Skeletal muscle tissue (tissue), 4 donors: ENCODE data around the gene CMKLR1. TPM values are rescaled to one million over a fixed set of nuclear protein-coding genes. Genes with fewer than 3 reads are reported as not detected.

ENCODE experiments used
- H3K27ac ChIP-seq: one replicate; pipeline ENCODE4 v1.7.0; 2013; ENCODE audit warnings: mild to moderate bottlenecking, low read depth, low read length, inconsistent platforms
- H3K27me3 ChIP-seq, 3 donors: one replicate each; pipeline ENCODE4 v1.7.0; 2013; ENCODE audit warnings: low read length in 3 of 3; ENCODE audit not compliant: control insufficient read depth in 3 of 3, insufficient read depth in 3 of 3
- H3K36me3 ChIP-seq, 3 donors: one replicate each; pipeline ENCODE4 v1.7.0; 2013; ENCODE audit warnings: low read length in 3 of 3; ENCODE audit not compliant: control insufficient read depth in 3 of 3, insufficient read depth in 3 of 3
- H3K4me1 ChIP-seq, 3 donors: one replicate each; pipeline ENCODE4 v1.7.0; 2013; ENCODE audit warnings: low read length in 3 of 3, mild to moderate bottlenecking in 3 of 3; ENCODE audit not compliant: control insufficient read depth in 3 of 3, insufficient read depth in 3 of 3
- H3K4me3 ChIP-seq, 3 donors: one replicate each; pipeline ENCODE4 v1.7.0; 2013; ENCODE audit warnings: low read length in 3 of 3
- H3K9ac ChIP-seq, 3 donors: one replicate each; pipeline ENCODE4 v1.7.0; 2013; ENCODE audit warnings: low read length in 3 of 3, mild to moderate bottlenecking in 3 of 3, moderate library complexity in 2 of 3, low read depth in 1 of 3
- H3K9me3 ChIP-seq, 3 donors: one replicate each; pipeline ENCODE4 v1.7.0; 2013; ENCODE audit warnings: low read length in 3 of 3; ENCODE audit not compliant: control insufficient read depth in 3 of 3
- total RNA-seq: library from RNA; depleted of rRNA; stranded (reverse); fragments of >200 nt; gene quantifications from one replicate; pipeline ENCODE4 v1.2.3, GENCODE V29; 2014
- donor health status: Osteomylitis.

CMKLR1 gene
- total RNA-seq, 1 donor from 2014 or later: 5.7 TPM

- Histone ChIP-seq H3K9me3 (no peaks in the 10 kb centered on the region), H3K27me3 (peaks cover 0 to 4% (median 0%) of the 10 kb centered on the region in 3 donors), H3K27ac (no peak overlapping the region), H3K4me3 (no peak overlapping the region), H3K36me3 (no peaks in the 10 kb centered on the region), H3K4me1 (no peaks in the 10 kb centered on the region), H3K9ac (no peak overlapping the region)
Measured at GRCh38 chr12:108350511-108350910, 11.4 kb upstream of the CMKLR1 start.

GRCh38 chr12:108349278-108349688 lies 10.2 kb upstream of the CMKLR1 start:
- H3K4me3 ChIP-seq: no peak overlapping the region
- no peaks in the 10 kb centered on the region for H3K9me3 ChIP-seq
- H3K27me3 ChIP-seq: peaks cover 0 to 4% (median 0%) of the 10 kb centered on the region in 3 donors
- H3K27ac ChIP-seq: no peak overlapping the region
- H3K4me1 ChIP-seq: no peaks in the 10 kb centered on the region
- H3K9ac ChIP-seq: no peak overlapping the region
- H3K36me3 ChIP-seq: no peaks in the 10 kb centered on the region

- H3K9ac ChIP-seq: no peak overlapping the region
- H3K9me3 ChIP-seq: no peaks in the 10 kb centered on the region
Measured at GRCh38 chr12:108348842-108349241, 9.7 kb upstream of the CMKLR1 start.

GRCh38 chr12:108346727-108347710 lies 7.9 kb upstream of the CMKLR1 start:
- no peaks in the 10 kb centered on the region for H3K36me3 ChIP-seq
- no peak overlapping the region for H3K27ac ChIP-seq
- no peak overlapping the region for H3K4me3 ChIP-seq
- H3K4me1 ChIP-seq: peaks cover 0 to 3% (median 2%) of the 10 kb centered on the region in 3 donors
- no peak overlapping the region for H3K9ac ChIP-seq
- H3K9me3 ChIP-seq: no peaks in the 10 kb centered on the region
- H3K27me3 ChIP-seq: peaks cover 0 to 4% (median 4%) of the 10 kb centered on the region in 3 donors

More at GRCh38 chr12:108348842-108349241, 9.7 kb upstream of the CMKLR1 start:
- Histone ChIP-seq H3K27me3 (peaks cover 0 to 4% (median 0%) of the 10 kb centered on the region in 3 donors), H3K36me3 (no peaks in the 10 kb centered on the region), H3K27ac (no peak overlapping the region), H3K4me1 (no peaks in the 10 kb centered on the region), H3K4me3 (no peak overlapping the region)

GRCh38 chr12:108345716-108346633 lies 6.9 kb upstream of the CMKLR1 start:
- H3K9me3 ChIP-seq: no peaks in the 10 kb centered on the region
- H3K9ac ChIP-seq: no peak overlapping the region
- no peaks in the 10 kb centered on the region for H3K36me3 ChIP-seq
- no peak overlapping the region for H3K27ac ChIP-seq
- no peak overlapping the region for H3K4me3 ChIP-seq
- H3K27me3 ChIP-seq: peaks cover 0 to 4% (median 4%) of the 10 kb centered on the region in 3 donors
- H3K4me1 ChIP-seq: peaks cover 0 to 3% (median 2%) of the 10 kb centered on the region in 3 donors

GRCh38 chr12:108342985-108343384 lies 3.9 kb upstream of the CMKLR1 start:
- peaks cover 6 to 18% (median 9%) of the 10 kb centered on the region in 3 donors for H3K27me3 ChIP-seq
- no peaks in the 10 kb centered on the region for H3K36me3 ChIP-seq
- no peak overlapping the region for H3K27ac ChIP-seq
- H3K4me3 ChIP-seq: no peak overlapping the region
- H3K4me1 ChIP-seq: peaks cover 0 to 7% (median 6%) of the 10 kb centered on the region in 3 donors
- H3K9me3 ChIP-seq: no peaks in the 10 kb centered on the region
- H3K9ac ChIP-seq: no peak overlapping the region

- Histone ChIP-seq H3K27me3 (peaks cover 6 to 18% (median 16%) of the 10 kb centered on the region in 3 donors), H3K4me1 (peaks cover 0 to 7% (median 6%) of the 10 kb centered on the region in 3 donors), H3K9me3 (no peaks in the 10 kb centered on the region), H3K9ac (no peak overlapping the region), H3K27ac (no peak overlapping the region), H3K36me3 (no peaks in the 10 kb centered on the region), H3K4me3 (no peak overlapping the region)
Measured at GRCh38 chr12:108341854-108342847, 3.0 kb upstream of the CMKLR1 start.

GRCh38 chr12:108341356-108341755 lies 2.2 kb upstream of the CMKLR1 start:
- peaks cover 0 to 7% (median 6%) of the 10 kb centered on the region in 3 donors for H3K4me1 ChIP-seq
- H3K9me3 ChIP-seq: no peaks in the 10 kb centered on the region
- H3K27me3 ChIP-seq: peaks cover 6 to 18% (median 12%) of the 10 kb centered on the region in 3 donors
- no peak overlapping the region for H3K4me3 ChIP-seq
- no peaks in the 10 kb centered on the region for H3K36me3 ChIP-seq
- no peak overlapping the region for H3K9ac ChIP-seq
- no peak overlapping the region for H3K27ac ChIP-seq

- H3K4me1 ChIP-seq: peaks cover 0 to 8% (median 7%) of the 10 kb centered on the region in 3 donors
- no peak overlapping the region for H3K27ac ChIP-seq
- no peak overlapping the region for H3K9ac ChIP-seq
- peaks cover 6 to 18% (median 14%) of the 10 kb centered on the region in 3 donors for H3K27me3 ChIP-seq
- no peaks in the 10 kb centered on the region for H3K36me3 ChIP-seq
- H3K9me3 ChIP-seq: no peaks in the 10 kb centered on the region
- H3K4me3 ChIP-seq: no peak overlapping the region
Measured at GRCh38 chr12:108340037-108340436, 926 bp upstream of the CMKLR1 start.
